ENCODE measurements around the gene STH.
"Not testable (repeated sequence)": the region's sequence is repeated elsewhere in the genome, so short reads cannot be mapped to it uniquely, and the experiment has no call there.

Gene STH, protein sequence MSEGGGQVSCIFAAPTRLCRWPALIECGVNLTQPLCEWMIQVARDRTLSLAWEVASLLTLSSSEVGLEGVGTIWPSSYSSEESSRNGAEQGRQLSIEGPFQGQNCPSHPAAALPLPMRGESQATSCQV

DNA sequence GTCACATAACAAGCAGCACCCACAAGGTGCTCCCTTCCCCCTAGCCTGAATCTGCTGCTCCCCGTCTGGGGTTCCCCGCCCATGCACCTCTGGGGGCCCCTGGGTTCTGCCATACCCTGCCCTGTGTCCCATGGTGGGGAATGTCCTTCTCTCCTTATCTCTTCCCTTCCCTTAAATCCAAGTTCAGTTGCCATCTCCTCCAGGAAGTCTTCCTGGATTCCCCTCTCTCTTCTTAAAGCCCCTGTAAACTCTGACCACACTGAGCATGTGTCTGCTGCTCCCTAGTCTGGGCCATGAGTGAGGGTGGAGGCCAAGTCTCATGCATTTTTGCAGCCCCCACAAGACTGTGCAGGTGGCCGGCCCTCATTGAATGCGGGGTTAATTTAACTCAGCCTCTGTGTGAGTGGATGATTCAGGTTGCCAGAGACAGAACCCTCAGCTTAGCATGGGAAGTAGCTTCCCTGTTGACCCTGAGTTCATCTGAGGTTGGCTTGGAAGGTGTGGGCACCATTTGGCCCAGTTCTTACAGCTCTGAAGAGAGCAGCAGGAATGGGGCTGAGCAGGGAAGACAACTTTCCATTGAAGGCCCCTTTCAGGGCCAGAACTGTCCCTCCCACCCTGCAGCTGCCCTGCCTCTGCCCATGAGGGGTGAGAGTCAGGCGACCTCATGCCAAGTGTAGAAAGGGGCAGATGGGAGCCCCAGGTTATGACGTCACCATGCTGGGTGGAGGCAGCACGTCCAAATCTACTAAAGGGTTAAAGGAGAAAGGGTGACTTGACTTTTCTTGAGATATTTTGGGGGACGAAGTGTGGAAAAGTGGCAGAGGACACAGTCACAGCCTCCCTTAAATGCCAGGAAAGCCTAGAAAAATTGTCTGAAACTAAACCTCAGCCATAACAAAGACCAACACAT, at the start of gene STH:
STH (plus strand) TSS at position 264 of the 913 bp plus-strand sequence; CDS start at position 294, 30 bp downstream.
- DNase-seq (ENCODE audit: low read depth in 2 of 2) = no peak

GRCh38 chr17:45949755-45950320, 49.2 kb upstream of the STH start:
- DNase-seq (ENCODE audit: low read depth in 2 of 2) = no peak

GRCh38 chr17:45950888-45951287, 48.2 kb upstream of the STH start:
- DNase-seq (ENCODE audit: low read depth in 2 of 2) = no peak

DNA sequence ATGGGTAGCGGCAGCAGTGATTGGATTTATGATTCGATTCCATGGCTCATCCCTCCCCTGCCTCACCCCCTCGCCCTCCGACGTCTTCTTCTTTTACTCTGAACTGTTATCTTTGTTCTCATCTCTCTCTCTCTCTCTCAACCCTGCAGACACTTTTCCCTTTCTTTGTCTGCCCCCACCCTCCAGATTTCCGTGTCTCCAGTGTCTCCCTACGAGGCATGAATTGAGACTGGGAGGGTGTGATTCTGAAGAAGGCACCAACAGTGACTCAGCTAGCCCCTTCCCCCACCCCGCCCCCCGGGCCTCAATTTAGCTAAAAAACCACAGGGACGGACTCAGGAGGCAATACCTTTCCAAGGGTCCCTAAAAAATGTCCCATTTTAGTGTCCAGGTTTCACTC, 47.6 kb upstream of the STH start:
- no peak for DNase-seq (ENCODE audit: low read depth in 2 of 2)

DNA sequence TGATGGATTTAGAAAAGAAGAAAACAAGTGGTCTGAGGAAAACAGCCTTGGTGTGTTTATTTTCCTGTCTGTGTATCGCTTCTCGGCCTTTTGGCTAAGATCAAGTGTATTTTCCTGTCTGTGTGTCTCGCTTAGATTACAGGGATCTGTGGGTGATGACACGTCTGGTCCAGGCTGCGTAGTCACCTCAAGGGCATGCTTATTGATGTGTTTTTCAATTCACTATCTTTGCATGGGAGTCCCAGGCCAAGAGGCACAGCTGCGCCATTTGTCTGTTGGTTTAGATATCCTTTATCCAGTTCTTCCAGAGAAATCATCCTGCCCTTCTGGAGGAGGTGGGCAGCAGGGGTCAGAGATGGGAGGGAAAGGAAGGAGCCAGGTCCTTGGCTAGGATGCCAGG, 47.1 kb upstream of the STH start:
- DNase-seq (ENCODE audit: low read depth in 2 of 2) = no peak

DNA sequence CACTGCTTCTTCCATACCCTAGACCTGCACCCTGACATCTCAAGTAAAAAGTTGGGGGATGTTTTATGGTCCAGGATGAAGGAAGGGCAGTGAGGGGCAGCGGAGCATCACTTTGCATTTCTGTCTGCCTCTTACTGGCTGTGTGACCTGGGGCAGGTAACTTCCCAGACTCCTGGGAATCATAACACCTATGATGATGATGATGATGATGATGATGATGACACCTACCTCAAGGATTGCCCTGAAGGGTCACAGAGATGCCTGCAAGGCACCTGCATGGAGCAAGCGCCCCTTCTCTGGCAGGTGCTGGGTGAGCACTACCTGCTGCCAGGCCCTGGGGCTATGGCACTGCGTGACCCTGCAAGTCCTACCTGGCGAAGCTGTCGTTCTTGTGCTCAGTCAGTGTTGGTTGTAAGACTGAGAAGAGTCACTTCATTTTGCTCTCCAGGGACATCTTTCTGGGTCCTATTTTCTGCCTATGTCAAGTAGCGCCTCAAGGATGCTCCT, 46.2 kb upstream of the STH start:
- DNase-seq (ENCODE audit: low read depth in 2 of 2) = no peak

DNA sequence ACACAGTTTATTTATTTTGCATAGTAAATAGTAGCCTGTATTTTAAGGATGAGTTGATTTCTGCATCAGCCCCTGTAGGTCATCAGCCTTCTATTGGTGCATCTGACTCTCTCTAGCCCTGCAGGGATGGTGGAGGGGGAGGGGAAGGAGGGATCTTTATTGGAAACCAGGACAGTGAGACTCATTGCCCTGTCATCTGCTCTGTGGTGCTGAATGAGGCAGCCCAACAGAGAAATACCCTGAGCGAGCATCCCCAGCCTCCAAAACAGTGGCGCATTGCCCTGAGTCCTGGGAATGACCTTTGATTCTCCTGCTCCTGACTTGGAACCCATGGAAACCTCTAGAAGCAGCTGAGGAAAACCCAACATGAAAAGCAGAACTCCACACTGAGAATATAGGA, 45.5 kb upstream of the STH start:
- DNase-seq (ENCODE audit: low read depth in 2 of 2) = no peak

DNA sequence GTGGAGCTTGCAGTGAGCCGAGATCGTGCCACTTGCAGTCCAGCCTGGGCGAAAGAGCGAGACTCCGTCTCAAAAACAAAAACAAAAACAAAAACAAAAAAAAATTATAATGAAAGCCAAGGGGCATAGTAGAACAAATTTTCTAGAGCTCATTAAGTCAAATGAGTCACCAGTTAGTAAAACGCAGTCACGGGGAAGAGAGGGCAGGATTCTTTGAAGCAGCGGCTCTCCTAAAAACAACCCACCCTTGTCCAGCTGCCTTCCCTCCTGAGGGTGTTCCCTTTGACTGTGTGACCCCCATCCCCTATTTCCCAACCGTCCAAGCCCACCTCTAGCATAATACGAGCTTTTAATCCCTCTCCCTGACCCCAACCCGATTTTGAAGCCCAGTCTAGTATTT, 44.1 kb upstream of the STH start:
- no peak for DNase-seq (ENCODE audit: low read depth in 2 of 2)

DNA sequence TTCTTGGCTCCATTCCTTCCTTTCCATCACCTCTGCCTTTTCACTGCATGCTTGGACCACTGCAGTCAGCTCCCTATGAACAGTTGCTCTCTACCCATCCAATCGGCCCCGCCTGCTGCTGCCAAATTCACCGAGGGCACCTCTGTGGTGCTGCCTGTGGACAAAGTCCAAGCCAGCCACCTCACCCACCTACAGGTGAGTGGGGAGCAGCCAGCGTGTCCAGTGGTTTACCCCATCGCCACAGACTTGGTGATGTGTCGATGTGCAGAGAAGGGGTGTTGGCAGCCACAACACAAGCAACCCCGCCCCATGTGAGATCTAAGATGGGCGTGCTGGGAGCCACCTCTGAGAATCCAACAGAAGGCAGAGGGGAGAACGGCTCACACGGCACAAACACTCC, 43.7 kb upstream of the STH start:
- no peak for DNase-seq (ENCODE audit: low read depth in 2 of 2)

DNA sequence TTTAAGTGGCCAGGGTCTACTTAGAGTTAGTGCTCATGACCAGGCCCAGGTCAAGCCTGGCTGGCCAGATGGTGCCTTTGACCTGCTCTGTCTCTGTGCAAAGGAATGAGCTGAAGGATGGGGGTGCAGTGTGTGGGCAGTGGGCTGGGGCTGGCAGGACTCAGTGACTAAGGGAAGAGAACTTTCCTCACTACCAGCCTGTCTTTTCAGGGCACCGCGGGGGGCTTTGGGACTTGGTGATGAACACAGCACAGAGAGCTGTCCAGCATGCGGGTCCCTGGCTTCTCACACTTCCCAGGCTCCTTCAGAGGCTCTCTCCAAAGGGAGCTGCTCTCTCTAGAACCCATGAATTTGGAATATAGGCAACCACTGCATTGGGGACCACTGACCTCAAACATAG, 43.0 kb upstream of the STH start:
- DNase-seq (ENCODE audit: low read depth in 2 of 2) = no peak

- not testable (repeated sequence) for DNase-seq (ENCODE audit: low read depth in 2 of 2)
Measured at GRCh38 chr17:45956746-45957145, 42.3 kb upstream of the STH start.

- DNase-seq (ENCODE audit: low read depth in 2 of 2) = no peak
Measured at GRCh38 chr17:45958307-45958706, 40.7 kb upstream of the STH start.

DNA sequence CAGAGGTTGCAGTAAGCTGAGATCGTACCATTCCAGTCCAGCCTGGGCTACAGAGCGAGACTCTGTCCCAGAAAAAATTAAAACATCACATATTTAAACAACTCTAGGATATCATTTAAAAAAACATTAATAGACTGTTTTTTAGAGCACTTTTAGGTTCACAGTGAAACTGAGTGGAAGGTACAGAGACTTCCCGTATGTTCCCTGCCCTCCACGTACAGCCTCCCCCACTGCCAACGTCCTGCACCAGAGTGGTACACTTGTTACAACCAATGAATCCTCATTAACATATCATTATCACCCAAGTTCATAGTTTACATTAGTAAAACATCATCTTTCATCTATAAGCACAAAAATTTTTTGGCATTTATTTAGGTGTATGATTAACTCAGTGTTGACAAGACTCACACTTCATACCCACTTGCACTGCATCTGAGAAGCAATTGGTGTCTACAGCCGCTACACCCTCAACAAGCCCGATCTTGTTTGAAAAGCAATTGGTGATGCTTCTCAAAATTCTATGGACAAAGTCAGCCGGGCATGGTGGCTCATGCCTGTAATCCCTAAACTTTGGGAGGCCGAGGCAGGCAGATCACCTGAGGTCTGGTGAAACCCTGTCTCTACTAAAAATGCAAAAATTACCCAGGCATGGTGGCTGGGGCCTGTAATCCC, 39.9 kb upstream of the STH start:
- no peak for DNase-seq (ENCODE audit: low read depth in 2 of 2)

GRCh38 chr17:45960311-45960710, 38.7 kb upstream of the STH start:
- no peak for DNase-seq (ENCODE audit: low read depth in 2 of 2)

DNA sequence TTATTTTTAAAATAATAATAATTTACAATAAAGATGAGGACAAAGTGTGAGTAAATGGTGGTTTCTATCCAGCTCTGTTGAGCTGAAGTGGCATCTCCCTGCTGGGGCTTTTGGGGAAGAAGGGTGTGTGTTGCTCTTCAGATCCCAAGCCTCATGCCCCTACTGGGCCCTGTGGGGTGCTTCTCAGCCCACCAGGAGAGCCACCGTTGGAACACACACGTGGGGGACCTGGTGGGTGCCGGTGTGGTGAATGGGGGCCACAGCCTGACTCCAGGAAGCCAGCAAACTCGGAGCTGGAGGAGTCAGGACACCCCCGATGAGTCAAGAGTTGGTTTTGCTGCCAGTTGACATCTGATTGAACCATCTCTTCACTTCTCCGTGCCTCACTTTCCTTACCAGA, 37.8 kb upstream of the STH start:
- no peak for DNase-seq (ENCODE audit: low read depth in 2 of 2)

DNA sequence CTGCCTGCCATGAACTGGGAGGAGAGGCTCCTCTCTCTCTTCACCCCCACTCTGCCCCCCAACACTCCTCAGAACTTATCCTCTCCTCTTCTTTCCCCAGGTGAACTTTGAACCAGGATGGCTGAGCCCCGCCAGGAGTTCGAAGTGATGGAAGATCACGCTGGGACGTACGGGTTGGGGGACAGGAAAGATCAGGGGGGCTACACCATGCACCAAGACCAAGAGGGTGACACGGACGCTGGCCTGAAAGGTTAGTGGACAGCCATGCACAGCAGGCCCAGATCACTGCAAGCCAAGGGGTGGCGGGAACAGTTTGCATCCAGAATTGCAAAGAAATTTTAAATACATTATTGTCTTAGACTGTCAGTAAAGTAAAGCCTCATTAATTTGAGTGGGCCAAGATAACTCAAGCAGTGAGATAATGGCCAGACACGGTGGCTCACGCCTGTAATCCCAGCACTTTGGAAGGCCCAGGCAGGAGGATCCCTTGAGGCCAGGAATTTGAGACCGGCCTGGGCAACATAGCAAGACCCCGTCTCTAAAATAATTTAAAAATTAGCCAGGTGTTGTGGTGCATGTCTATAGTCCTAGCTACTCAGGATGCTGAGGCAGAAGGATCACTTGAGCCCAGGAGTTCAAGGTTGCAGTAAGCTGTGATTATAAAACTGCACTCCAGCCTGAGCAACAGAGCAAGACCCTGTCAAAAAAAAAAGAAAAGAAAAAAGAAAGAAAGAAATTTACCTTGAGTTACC, 36.7 kb upstream of the STH start:
- no peak for DNase-seq (ENCODE audit: low read depth in 2 of 2)

GRCh38 chr17:45963283-45963682, 35.8 kb upstream of the STH start:
- no peak for DNase-seq (ENCODE audit: low read depth in 2 of 2)

DNA sequence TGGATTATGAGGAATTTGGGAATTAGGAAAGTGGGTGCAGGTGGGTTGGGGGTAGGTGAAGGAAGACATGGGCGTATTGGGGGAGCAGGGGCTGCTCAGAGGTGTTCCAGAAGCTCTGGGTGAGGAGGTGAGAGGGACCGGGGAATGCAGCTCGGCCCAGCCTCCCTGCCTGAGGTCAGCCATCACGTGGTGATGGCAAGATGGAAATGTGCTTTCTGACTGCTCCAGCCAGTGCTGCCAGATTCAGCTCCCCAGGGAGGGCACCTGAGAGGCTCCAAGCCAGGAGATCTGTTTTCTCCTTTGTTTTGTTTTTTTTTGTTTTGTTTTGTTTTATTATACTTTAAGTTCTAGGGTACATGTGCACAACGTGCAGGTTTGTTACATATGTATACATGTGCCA, 35.2 kb upstream of the STH start:
- DNase-seq (ENCODE audit: low read depth in 2 of 2) = no peak

GRCh38 chr17:45964634-45965033, 34.4 kb upstream of the STH start:
- DNase-seq (ENCODE audit: low read depth in 2 of 2) = no peak

- no peak for DNase-seq (ENCODE audit: low read depth in 2 of 2)
Measured at GRCh38 chr17:45965812-45966211, 33.2 kb upstream of the STH start.

DNA sequence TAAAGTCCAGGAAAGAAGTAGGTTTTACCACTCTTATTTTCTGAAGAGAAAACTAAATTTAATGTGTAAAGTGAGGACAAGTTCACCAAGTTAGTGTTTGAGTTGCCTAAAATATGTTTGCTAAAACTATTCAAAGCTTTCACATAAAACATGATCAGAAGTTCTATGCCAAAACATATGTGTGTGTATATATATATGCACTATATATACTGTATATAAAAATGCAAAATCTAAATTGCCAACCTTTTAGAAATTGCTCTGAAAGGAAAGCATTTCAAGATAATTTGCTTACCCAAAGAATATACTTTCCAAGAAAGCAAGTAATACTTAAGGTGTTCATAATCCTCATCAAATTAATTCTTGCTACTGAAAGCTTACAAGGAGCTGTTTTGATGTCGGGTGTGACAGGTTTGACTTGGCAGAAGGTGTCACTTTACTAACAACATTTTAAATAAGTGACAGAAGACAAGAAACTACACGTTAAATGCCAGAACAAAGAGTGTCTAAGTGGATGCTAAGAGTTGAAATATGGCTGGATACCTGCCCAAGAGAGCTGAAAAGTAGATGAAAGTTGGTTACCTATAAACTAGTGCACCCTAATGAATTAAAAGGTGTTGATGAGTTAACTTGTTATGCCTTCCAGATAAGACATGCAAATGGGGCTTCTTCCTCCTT, 32.3 kb upstream of the STH start:
- no peak for DNase-seq (ENCODE audit: low read depth in 2 of 2)
